Activated T-cell treated with anti-CD3 and anti-CD28 coated beads for 1 hour (primary cell): Measurements from ENCODE around the gene OR51G2.

Experiments used
- DNase-seq: peaks from one replicate; pipeline ENCODE4 v3.0.0-alpha.2; 2020; ENCODE audit warnings: low read depth

Gene OR51G2

DNA sequence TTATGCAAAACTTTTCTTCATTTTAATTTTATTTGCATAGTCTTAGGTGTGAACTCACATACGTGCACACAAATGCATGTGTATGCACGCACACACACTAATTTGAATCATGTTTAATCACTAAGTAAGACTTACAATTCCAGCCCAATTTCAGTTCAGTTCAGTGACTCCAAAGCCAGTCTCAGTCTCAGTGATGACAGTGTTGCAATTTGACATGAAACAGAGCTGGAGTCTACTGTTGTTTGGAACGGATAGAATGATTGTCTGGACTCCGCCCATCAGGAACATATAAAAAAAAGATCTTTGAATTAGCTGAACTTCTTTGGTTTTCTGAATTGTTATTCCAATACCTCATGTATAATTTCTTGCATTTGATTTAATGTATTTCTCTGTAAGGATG lies 55.3 kb downstream of the OR51G2 start:
- DNase-seq, result no peak
